Heart left ventricle (tissue), 16 donors: ENCODE results near the gene USP6NL. TPM values are rescaled to one million over a fixed set of nuclear protein-coding genes. Genes with fewer than 3 reads are reported as not detected.

Source experiments
- ATAC-seq, 4 donors: fragments of 200-7000 bp; cut with Tn5 transposase; one replicate each; pipeline ENCODE4 v1.9.1; 2020 to 2022; ENCODE audit warnings: moderate library complexity in 4 of 4, mild to moderate bottlenecking in 3 of 4, moderate number of reproducible peaks in 1 of 4
- DNase-seq, 5 donors: peaks; one replicate each; pipeline ENCODE4 v3.0.0-alpha.2; 2020
- H3K27ac ChIP-seq, 12 donors: fragments of 200-600 bp; sonication (generic) in 4 of 12; one replicate each; pipeline versions ENCODE4 v1.5.0 to v1.8.0; 2016 to 2022; ENCODE audit warnings: mild to moderate bottlenecking in 2 of 12
- H3K27me3 ChIP-seq, 9 donors: fragments of 200-600 bp; sonication (generic) in 2 of 9; one replicate each; pipeline versions ENCODE4 v1.5.1 to v1.8.0; 2016 to 2022; ENCODE audit warnings: mild to moderate bottlenecking in 3 of 9
- H3K36me3 ChIP-seq, 9 donors: fragments of 200-600 bp; sonication (generic) in 2 of 9; one replicate each; pipeline versions ENCODE4 v1.5.0 to v1.8.0; 2018 to 2022; ENCODE audit warnings: mild to moderate bottlenecking in 2 of 9
- H3K4me1 ChIP-seq, 12 donors: fragments of 200-600 bp; sonication (generic) in 4 of 12; one replicate each; pipeline versions ENCODE4 v1.5.0 to v1.8.0; 2016 to 2022; ENCODE audit warnings: mild to moderate bottlenecking in 3 of 12
- H3K4me3 ChIP-seq, 12 donors: fragments of 200-600 bp; sonication (generic) in 4 of 12; one replicate each; pipeline versions ENCODE4 v1.5.0 to v1.8.0; 2017 to 2022; ENCODE audit warnings: mild to moderate bottlenecking in 9 of 12, moderate library complexity in 4 of 12
- H3K9me3 ChIP-seq, 12 donors: fragments of 200-600 bp; sonication (generic) in 4 of 12; one replicate each; pipeline versions ENCODE4 v1.5.0 to v1.8.0; 2016 to 2022; ENCODE audit warnings: mild to moderate bottlenecking in 1 of 12
- POLR2A ChIP-seq, 2 donors: fragments of 450-650 bp; IDR thresholded peaks; one replicate each; pipeline ENCODE4 v1.6.1; 2017; ENCODE audit warnings: antibody characterized with exemption in 2 of 2, mild to moderate bottlenecking in 2 of 2, moderate library complexity in 2 of 2
- WGBS, 4 donors: extraction: QIAGEN DNeasy Blood & Tissue Kit in 2 of 4; methylation state at CpG; one replicate each; pipeline versions ENCODE4 v1.1.5 to v1.1.7; 2013 to 2018; 5-methylcytosine and 5-hydroxymethylcytosine counted together
- intact Hi-C, 10 donors: fragments of 100-400 bp; cut with DNase I; formaldehyde crosslinking; loops; one replicate each; pipeline versions ENCODE4 v1.11.1 to v1.14.2; 2022
- polyA plus RNA-seq, 2 donors: library from polyadenylated mRNA; stranded (reverse); fragments of 200-250 nt; gene quantifications; one replicate each; pipeline ENCODE4 v1.2.3, GENCODE V29; 2013
- total RNA-seq, 9 donors: library from RNA; depleted of rRNA in 2 of 9; stranded (reverse); fragments of >200 nt in 2 of 9; fragmentation: NEBNext Ultra II Directional in 3 of 9; extraction: Animal tissue kit (Norgen Biotek cat#: 25700) in 3 of 9; gene quantifications; one replicate each; pipeline versions ENCODE4 v1.1.0 to v1.2.4, GENCODE V29; 2016 to 2023
- TF ChIP-seq, protein P1 (sequence below), 12 donors: fragments of 200-600 bp; sonication (generic) in 4 of 12; IDR thresholded peaks; one replicate each; pipeline versions ENCODE4 v1.5.0 to v1.8.0; 2018 to 2022; ENCODE audit warnings: antibody characterized with exemption in 12 of 12, mild to moderate bottlenecking in 5 of 12
- donor health status: ischemic (EF 13 %, LVEDD 7.1; RV severe dilation, severe dysfunction).
- donor health status: healthy with polysubstance abuse.
- donor health status: DM: no; HTN: yes; CAD: no.
- donor health status: DM: no; HTN: no; CAD: no.
- donor health status: ischemic (EF 25% LVEDD 6.9; RV normal size, moderate dysfunction).
- donor health status: ischemic (EF 25% LVEDD 5.7; RV mildly dilated, moderate dysfunction).
- donor health status: healthy.
- donor health status: DM: yes; HTN: yes; CAD: no.
- donor health status: ischemic (EF 35%, LVEDD 5.7; RV mildly dilated, moderate dysfunction).
- donor health status: nonischemic (EF 11% LVEDD 7.7; RV severe dilation, severe dysfunction).
- donor health status: DM: yes; HTN: yes; CAD: no.
- donor health status: PGD.
- donor health status: ischemic (EF 29% LVEDD 5.4; RV normal size, mild dysfunction).
- donor health status: nonischemic (EF 23%, LVEDD 6.1; RV moderate dilation, normal function).

Gene USP6NL
- total and polyA plus RNA-seq, 11 donors, result 1.3 to 12.2 (median 9.6) TPM

DNA sequence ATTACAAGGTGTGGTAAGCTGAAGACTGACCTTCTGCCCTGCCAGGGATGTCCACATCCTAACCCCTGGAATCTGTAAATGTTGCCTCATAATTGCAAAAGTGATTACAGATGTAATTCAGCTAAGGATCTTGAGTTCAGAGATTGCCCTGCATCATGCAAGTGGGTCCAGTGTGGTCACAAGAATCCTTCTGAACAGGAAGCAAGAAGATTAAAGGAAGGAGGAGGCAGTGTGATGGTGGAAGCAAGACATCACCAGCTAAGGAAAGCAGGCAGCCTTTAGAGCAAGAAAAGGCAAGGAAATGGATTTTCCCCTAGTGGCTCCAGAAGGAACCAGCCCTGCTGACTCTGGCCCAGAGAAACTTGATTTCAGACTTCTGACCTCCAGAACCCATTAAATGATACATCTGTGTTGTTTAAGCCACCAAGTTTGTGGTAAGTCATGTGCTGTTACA is 78.1 kb downstream of the USP6NL start:
- TF ChIP-seq, protein P1, sequence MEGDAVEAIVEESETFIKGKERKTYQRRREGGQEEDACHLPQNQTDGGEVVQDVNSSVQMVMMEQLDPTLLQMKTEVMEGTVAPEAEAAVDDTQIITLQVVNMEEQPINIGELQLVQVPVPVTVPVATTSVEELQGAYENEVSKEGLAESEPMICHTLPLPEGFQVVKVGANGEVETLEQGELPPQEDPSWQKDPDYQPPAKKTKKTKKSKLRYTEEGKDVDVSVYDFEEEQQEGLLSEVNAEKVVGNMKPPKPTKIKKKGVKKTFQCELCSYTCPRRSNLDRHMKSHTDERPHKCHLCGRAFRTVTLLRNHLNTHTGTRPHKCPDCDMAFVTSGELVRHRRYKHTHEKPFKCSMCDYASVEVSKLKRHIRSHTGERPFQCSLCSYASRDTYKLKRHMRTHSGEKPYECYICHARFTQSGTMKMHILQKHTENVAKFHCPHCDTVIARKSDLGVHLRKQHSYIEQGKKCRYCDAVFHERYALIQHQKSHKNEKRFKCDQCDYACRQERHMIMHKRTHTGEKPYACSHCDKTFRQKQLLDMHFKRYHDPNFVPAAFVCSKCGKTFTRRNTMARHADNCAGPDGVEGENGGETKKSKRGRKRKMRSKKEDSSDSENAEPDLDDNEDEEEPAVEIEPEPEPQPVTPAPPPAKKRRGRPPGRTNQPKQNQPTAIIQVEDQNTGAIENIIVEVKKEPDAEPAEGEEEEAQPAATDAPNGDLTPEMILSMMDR (IDR thresholded peaks at IDR 0.05), result peak in 4 of 12 donors; percentile 15 to 42 (median 24)
- TF ChIP-seq POLR2A (IDR thresholded peaks at IDR 0.05), result no peak
- peak overlapping the region in 4 of 12 donors; percentile 4 to 45 (median 24) for H3K4me3 ChIP-seq
- no peaks in the 10 kb centered on the region for H3K9me3 ChIP-seq
- H3K4me1 ChIP-seq, result peaks cover 0 to 26% (median 6%) of the 10 kb centered on the region in 12 donors
- intact Hi-C loops, result no loop called here
- H3K27me3 ChIP-seq, result no peaks in the 10 kb centered on the region
- H3K27ac ChIP-seq, result peak overlapping the region in 7 of 12 donors; percentile 2 to 59 (median 44)
- peak in 3 of 4 donors; percentile 52 to 65 (median 59) for ATAC-seq
- no peaks in the 10 kb centered on the region for H3K36me3 ChIP-seq
- no peak for DNase-seq

DNA sequence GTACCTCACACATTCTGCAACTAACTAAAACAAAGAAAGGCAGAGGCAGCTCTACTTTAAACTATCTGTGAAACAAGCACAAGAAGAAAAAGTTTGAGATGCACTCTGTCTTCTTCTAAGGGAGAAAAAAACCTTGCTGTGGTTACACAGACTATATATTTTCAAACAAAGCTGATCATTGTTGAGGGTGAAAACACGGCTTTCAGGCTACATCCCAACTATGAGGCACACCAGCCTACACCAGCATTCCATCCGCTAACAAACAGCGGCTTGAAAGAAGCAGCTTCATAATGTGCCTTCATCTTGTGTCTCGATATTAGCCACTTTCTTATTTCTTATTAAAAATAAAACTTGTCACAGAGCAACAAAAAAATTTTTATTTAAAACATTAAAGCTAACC is 79.1 kb downstream of the USP6NL start:
- ATAC-seq (peak in 2 of 4 donors; percentile 59 to 68), DNase-seq (no peak)
- Histone ChIP-seq H3K27me3 (no peaks in the 10 kb centered on the region), H3K9me3 (no peaks in the 10 kb centered on the region), H3K36me3 (no peaks in the 10 kb centered on the region), H3K4me1 (peaks cover 0 to 34% (median 11%) of the 10 kb centered on the region in 12 donors), H3K4me3 (peak overlapping the region in 5 of 12 donors; percentile 3 to 45 (median 28)), H3K27ac (peak overlapping the region in 9 of 12 donors; percentile 7 to 65 (median 39))
- WGBS, 4 donors, result 69 to 83% (median 77%) methylated on average over 4 of the region's 4 CpGs
- intact Hi-C loops, result no loop called here
- TF ChIP-seq POLR2A (IDR thresholded peaks at IDR 0.05), result no peak
- TF ChIP-seq, protein P1 (IDR thresholded peaks at IDR 0.05), result no peak

DNA sequence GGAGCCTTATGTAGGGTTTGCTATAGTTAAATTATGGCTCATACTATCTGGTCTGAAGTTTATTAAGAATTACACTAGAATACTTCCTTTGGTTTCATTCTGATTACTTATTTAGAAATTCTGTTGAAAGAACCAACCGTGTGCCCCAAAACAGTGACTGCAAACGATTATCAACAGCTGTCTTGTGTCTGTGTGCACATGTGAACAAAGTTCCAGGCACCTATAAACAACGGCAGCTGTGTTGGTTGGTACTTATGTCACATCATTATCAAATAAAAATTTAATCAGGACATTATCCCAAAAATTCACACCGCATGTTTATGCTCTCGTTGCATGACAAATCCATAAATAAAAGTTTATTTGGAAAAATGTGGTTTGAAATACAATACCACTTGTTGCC is 80.6 kb downstream of the USP6NL start:
- H3K27me3 ChIP-seq, result no peaks in the 10 kb centered on the region
- peaks cover 0 to 34% (median 11%) of the 10 kb centered on the region in 12 donors for H3K4me1 ChIP-seq
- H3K4me3 ChIP-seq, result peak overlapping the region in 3 of 12 donors; percentile 2 to 39 (median 26)
- peak overlapping the region in 2 of 12 donors; percentile 1 to 17 for H3K27ac ChIP-seq
- H3K36me3 ChIP-seq, result no peaks in the 10 kb centered on the region
- no peak for ATAC-seq
- no peak for TF ChIP-seq POLR2A (IDR thresholded peaks at IDR 0.05)
- TF ChIP-seq, protein P1 (IDR thresholded peaks at IDR 0.05), result no peak
- WGBS, 4 donors, result 52 to 66% (median 60%) methylated on average over 5 of the region's 5 CpGs
- intact Hi-C loops, result no loop called here
- no peak for DNase-seq
- no peaks in the 10 kb centered on the region for H3K9me3 ChIP-seq

DNA sequence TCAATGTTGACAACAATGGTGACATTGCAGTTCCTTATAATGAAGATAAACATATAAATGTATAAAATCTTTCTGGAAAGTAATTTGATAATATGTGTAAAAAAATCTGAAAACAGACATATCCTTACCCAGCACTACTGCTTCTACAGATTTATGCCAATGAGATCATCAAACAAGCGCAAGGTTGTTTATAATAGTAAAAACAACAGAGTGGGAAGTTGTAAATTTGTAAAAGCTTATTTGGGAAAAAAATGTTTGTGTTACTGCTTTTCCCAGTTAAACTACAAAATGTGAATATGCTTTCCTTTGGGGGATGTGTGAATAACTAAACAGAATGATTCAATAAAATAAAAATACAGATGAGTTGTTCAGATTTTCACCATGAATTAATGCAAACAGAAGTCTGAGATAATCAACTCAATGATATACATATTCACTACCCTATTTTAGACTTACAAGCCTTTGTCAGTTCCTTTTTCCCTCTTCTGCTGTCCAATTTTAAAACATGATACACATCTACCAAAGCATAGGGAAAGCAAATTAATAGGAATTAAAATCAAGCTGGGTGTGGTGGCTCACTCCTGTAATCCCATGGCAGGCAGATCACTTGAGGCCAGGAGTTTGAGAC is 82.1 kb downstream of the USP6NL start:
- intact Hi-C loops, result loop anchor here in 4 of 10 donors (5.0 to 10.0 kb wide), 2 partner anchors 83 to 85 kb away; partner anchors contain the start of gene USP6NL (in 4 of the 4)

More for the DNA sequence above, 82.1 kb downstream of the USP6NL start:
- Histone ChIP-seq H3K36me3 (no peaks in the 10 kb centered on the region), H3K4me3 (no peak overlapping the region), H3K4me1 (peaks cover 0 to 30% (median 11%) of the 10 kb centered on the region in 12 donors), H3K27ac (peak overlapping the region in 2 of 12 donors; percentile 12 to 47), H3K27me3 (no peaks in the 10 kb centered on the region), H3K9me3 (no peaks in the 10 kb centered on the region)
- no peak for TF ChIP-seq POLR2A (IDR thresholded peaks at IDR 0.05)
- TF ChIP-seq, protein P1 (IDR thresholded peaks at IDR 0.05), result no peak
- no peak for ATAC-seq
- no peak for DNase-seq
- WGBS, 4 donors, result 82 to 95% (median 90%) methylated on average over 1 of the region's 1 CpG
